Fibroblast of villous mesenchyme (primary cell): ENCODE results near the gene ZSCAN20. TPM values are rescaled to one million over a fixed set of nuclear protein-coding genes. Genes with fewer than 3 reads are reported as not detected.
A peak's percentile ranks its signal among the peaks of the same experiment; 100 is the strongest.

Source experiments
- DNase-seq: peaks from one replicate; pipeline ENCODE4 v3.0.0-alpha.2; 2010; ENCODE audit warnings: low read depth
- H3K4me3 ChIP-seq: 2 replicates; pipeline ENCODE4 v1.5.1; 2011; ENCODE audit warnings: low read depth, mild to moderate bottlenecking, low read length
- total RNA-seq: library from RNA; depleted of rRNA; stranded (reverse); fragments of >200 nt; gene quantifications from 2 replicates; pipeline ENCODE4 v1.2.3, GENCODE V29; 2012
- TF ChIP-seq, protein P1 (sequence below): IDR thresholded peaks from 2 replicates; pipeline ENCODE4 v1.5.1; 2012; ENCODE audit warnings: low read depth, mild to moderate bottlenecking, low read length; ENCODE audit not compliant: insufficient read depth

ZSCAN20 gene
- total RNA-seq, 1 donor, result 10.4 TPM

DNA sequence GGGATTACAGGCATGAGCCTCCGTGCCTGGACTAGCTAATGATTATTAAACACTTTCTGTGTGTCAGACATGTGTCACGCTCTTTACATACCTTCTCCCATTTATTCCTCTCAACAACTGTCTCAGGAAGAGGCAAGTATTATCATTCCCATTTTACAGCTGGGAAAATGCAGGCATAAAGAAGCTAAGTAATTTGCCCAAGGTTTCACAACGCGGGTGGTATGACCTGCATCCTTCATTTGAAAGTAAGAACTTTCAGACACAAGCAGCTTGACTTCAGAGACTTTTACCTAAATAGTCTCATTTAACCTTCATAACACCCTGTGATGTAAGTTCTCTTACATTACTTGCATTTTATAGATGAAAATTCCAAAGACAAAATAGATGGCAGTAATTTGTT lies 1.0 kb upstream of the ZSCAN20 start:
- H3K4me3 ChIP-seq, result no peak overlapping the region
- no peak for DNase-seq
- TF ChIP-seq, protein P1, sequence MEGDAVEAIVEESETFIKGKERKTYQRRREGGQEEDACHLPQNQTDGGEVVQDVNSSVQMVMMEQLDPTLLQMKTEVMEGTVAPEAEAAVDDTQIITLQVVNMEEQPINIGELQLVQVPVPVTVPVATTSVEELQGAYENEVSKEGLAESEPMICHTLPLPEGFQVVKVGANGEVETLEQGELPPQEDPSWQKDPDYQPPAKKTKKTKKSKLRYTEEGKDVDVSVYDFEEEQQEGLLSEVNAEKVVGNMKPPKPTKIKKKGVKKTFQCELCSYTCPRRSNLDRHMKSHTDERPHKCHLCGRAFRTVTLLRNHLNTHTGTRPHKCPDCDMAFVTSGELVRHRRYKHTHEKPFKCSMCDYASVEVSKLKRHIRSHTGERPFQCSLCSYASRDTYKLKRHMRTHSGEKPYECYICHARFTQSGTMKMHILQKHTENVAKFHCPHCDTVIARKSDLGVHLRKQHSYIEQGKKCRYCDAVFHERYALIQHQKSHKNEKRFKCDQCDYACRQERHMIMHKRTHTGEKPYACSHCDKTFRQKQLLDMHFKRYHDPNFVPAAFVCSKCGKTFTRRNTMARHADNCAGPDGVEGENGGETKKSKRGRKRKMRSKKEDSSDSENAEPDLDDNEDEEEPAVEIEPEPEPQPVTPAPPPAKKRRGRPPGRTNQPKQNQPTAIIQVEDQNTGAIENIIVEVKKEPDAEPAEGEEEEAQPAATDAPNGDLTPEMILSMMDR, result no peak

GRCh38 chr1:33473900-33474299 lies 1.5 kb downstream of the ZSCAN20 start:
- no peak overlapping the region for H3K4me3 ChIP-seq
- TF ChIP-seq, protein P1, result no peak
- DNase-seq, result no peak

GRCh38 chr1:33477451-33477850 lies 5.0 kb downstream of the ZSCAN20 start:
- no peak for DNase-seq
- TF ChIP-seq, protein P1, result no peak
- no peak overlapping the region for H3K4me3 ChIP-seq

DNA sequence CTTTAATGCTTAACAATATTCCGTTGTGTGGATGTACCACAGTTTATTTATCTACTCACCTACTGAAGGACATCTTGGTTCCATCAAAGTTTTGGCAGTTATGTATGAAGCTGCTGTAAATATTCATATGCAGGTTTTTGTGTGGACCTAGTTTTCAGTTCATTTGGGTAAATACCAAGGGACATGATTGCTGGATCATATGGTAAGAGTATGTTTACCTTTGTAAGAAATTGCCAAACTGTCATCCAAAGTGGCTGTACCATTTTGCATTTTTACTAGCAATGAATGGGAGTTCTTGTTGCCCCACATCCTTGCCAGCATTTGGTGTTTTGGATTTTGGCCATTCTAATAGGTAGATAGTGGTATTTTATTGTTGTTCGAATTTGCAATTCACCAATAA lies 10.0 kb downstream of the ZSCAN20 start:
- TF ChIP-seq, protein P1, result no peak
- no peak for DNase-seq
- H3K4me3 ChIP-seq, result no peak overlapping the region

GRCh38 chr1:33488624-33489023 lies 16.2 kb downstream of the ZSCAN20 start:
- DNase-seq, result no peak
- H3K4me3 ChIP-seq, result no peak overlapping the region
- TF ChIP-seq, protein P1, result no peak

DNA sequence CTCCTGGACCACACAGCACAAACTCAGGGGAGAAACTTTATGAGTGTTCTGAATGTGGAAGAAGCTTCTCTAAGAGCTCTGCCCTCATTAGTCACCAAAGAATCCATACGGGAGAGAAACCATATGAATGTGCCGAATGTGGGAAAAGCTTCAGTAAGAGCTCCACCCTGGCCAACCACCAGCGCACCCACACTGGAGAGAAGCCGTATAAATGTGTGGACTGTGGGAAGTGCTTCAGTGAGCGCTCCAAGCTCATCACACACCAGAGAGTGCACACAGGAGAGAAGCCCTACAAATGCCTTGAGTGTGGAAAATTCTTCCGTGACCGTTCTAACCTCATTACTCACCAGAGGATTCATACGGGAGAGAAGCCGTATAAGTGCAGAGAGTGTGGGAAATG lies 22.5 kb downstream of the ZSCAN20 start:
- TF ChIP-seq, protein P1, result no peak
- H3K4me3 ChIP-seq, result no peak overlapping the region
- peak; percentile 1 for DNase-seq

DNA sequence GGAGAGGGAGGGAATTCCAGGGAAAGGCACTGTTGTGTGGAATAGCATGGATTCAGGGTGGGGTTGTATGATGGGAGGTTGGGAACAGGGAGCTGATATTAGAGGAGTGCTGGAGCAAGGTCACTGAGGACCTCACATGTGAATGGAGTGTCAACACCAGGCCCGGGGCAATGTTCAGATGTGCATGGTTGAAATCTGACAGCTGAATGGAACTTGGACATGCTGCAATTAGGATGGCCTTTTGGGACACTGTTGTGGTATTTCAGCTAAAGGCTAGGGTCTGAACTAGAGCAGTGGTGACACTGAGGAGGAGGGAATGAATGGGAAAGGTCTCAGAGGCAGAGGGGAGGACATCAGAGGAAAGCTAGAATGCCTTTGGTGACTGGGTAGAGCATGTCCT lies 25.0 kb downstream of the ZSCAN20 start:
- no peak overlapping the region for H3K4me3 ChIP-seq
- no peak for DNase-seq
- TF ChIP-seq, protein P1, result no peak
